Esophagus squamous epithelium (tissue), 5 donors: ENCODE results near the gene SLC4A3. TPM values are rescaled to one million over a fixed set of nuclear protein-coding genes. Genes with fewer than 3 reads are reported as not detected.

ENCODE experiments used
- DNase-seq: peaks from one replicate; lab custom pipeline; 2025; lab: John Stamatoyannopoulos, UW
- H3K27ac ChIP-seq, 4 donors: fragments of 200-600 bp; sonication (generic); one replicate each; pipeline ENCODE4 v1.5.1; 2016 to 2019; ENCODE audit warnings: mild to moderate bottlenecking in 1 of 4
- H3K27me3 ChIP-seq, 4 donors: fragments of 200-600 bp; sonication (generic); 1 replicate in 3 of 4; 2 replicates in 1 of 4; pipeline versions ENCODE4 v1.5.1 to v1.6.0; 2017 to 2021; ENCODE audit warnings: antibody characterized with exemption in 1 of 4
- H3K36me3 ChIP-seq, 3 donors: fragments of 200-600 bp; sonication (generic); one replicate each; pipeline ENCODE4 v1.5.1; 2016 to 2019
- H3K4me1 ChIP-seq, 3 donors: fragments of 200-600 bp; sonication (generic); one replicate each; pipeline ENCODE4 v1.5.1; 2017 to 2019
- H3K4me3 ChIP-seq, 4 donors: fragments of 200-600 bp; sonication (generic); 1 replicate in 3 of 4; 2 replicates in 1 of 4; pipeline ENCODE4 v1.5.1; 2016 to 2019; ENCODE audit warnings: mild to moderate bottlenecking in 2 of 4, moderate library complexity in 1 of 4
- H3K9me3 ChIP-seq, 3 donors: fragments of 200-600 bp; sonication (generic); one replicate each; pipeline ENCODE4 v1.5.1; 2016 to 2019
- POLR2A ChIP-seq, 4 donors: fragments of 450-650 bp; IDR thresholded peaks; one replicate each; pipeline ENCODE4 v1.6.1; 2017; ENCODE audit warnings: antibody characterized with exemption in 4 of 4, mild to moderate bottlenecking in 4 of 4, moderate library complexity in 3 of 4
- WGBS, 2 donors: methylation state at CpG; one replicate each; pipeline ENCODE4 v1.1.5; 2018; 5-methylcytosine and 5-hydroxymethylcytosine counted together
- intact Hi-C: fragments of 100-400 bp; cut with DNase I; formaldehyde crosslinking; loops from one replicate; pipeline ENCODE4 v1.15.0; 2022
- total RNA-seq, 4 donors: library from RNA; depleted of rRNA; stranded (reverse); fragments of >200 nt; gene quantifications; one replicate each; pipeline ENCODE4 v1.1.0, GENCODE V29; 2016
- TF ChIP-seq, protein P1 (sequence below), 6 experiments: fragments of 450-650 bp in 4 of 6; fragments of 200-600 bp in 2 of 6; sonication (generic) in 2 of 6; IDR thresholded peaks; one replicate each; pipeline ENCODE4 v1.5.1; 2016 to 2019; ENCODE audit warnings: antibody characterized with exemption in 6 of 6, mild to moderate bottlenecking in 4 of 6, moderate library complexity in 4 of 6
- donor health status: DM: yes; HTN: yes; CAD: no.

Gene SLC4A3
- total RNA-seq, 4 donors from 2014 or later: 1.1 to 4.0 (median 2.2) TPM

- no peaks in the 10 kb centered on the region for H3K9me3 ChIP-seq
- DNase-seq: no peak
- intact Hi-C loops: no loop called here
- TF ChIP-seq POLR2A (IDR thresholded peaks at IDR 0.05): no peak
- TF ChIP-seq, protein P1, sequence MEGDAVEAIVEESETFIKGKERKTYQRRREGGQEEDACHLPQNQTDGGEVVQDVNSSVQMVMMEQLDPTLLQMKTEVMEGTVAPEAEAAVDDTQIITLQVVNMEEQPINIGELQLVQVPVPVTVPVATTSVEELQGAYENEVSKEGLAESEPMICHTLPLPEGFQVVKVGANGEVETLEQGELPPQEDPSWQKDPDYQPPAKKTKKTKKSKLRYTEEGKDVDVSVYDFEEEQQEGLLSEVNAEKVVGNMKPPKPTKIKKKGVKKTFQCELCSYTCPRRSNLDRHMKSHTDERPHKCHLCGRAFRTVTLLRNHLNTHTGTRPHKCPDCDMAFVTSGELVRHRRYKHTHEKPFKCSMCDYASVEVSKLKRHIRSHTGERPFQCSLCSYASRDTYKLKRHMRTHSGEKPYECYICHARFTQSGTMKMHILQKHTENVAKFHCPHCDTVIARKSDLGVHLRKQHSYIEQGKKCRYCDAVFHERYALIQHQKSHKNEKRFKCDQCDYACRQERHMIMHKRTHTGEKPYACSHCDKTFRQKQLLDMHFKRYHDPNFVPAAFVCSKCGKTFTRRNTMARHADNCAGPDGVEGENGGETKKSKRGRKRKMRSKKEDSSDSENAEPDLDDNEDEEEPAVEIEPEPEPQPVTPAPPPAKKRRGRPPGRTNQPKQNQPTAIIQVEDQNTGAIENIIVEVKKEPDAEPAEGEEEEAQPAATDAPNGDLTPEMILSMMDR (IDR thresholded peaks at IDR 0.05): no peak
- no peak overlapping the region for H3K4me3 ChIP-seq
- peaks cover 3 to 41% (median 15%) of the 10 kb centered on the region in 3 donors for H3K4me1 ChIP-seq
- H3K27me3 ChIP-seq: peaks cover 0 to 12% (median 0%) of the 10 kb centered on the region in 4 donors
- WGBS, 2 donors: 54 to 68% methylated on average over 3 of the region's 3 CpGs
- H3K36me3 ChIP-seq: no peaks in the 10 kb centered on the region
- no peak overlapping the region for H3K27ac ChIP-seq
Measured at GRCh38 chr2:219687272-219687671, 59.8 kb downstream of the SLC4A3 start.

GRCh38 chr2:219687882-219688559, 60.6 kb downstream of the SLC4A3 start:
- DNase-seq: no peak
- peaks cover 0 to 12% (median 0%) of the 10 kb centered on the region in 4 donors for H3K27me3 ChIP-seq
- peaks cover 3 to 41% (median 15%) of the 10 kb centered on the region in 3 donors for H3K4me1 ChIP-seq
- no peaks in the 10 kb centered on the region for H3K9me3 ChIP-seq
- 57 to 70% methylated on average over 9 to 15 of the region's 19 CpGs for WGBS, 2 donors
- TF ChIP-seq, protein P1 (IDR thresholded peaks at IDR 0.05): no peak
- no peak for TF ChIP-seq POLR2A (IDR thresholded peaks at IDR 0.05)
- intact Hi-C loops: no loop called here
- H3K27ac ChIP-seq: peak overlapping the region in 2 of 4 donors; percentile 21 to 62
- no peaks in the 10 kb centered on the region for H3K36me3 ChIP-seq
- H3K4me3 ChIP-seq: no peak overlapping the region

DNA sequence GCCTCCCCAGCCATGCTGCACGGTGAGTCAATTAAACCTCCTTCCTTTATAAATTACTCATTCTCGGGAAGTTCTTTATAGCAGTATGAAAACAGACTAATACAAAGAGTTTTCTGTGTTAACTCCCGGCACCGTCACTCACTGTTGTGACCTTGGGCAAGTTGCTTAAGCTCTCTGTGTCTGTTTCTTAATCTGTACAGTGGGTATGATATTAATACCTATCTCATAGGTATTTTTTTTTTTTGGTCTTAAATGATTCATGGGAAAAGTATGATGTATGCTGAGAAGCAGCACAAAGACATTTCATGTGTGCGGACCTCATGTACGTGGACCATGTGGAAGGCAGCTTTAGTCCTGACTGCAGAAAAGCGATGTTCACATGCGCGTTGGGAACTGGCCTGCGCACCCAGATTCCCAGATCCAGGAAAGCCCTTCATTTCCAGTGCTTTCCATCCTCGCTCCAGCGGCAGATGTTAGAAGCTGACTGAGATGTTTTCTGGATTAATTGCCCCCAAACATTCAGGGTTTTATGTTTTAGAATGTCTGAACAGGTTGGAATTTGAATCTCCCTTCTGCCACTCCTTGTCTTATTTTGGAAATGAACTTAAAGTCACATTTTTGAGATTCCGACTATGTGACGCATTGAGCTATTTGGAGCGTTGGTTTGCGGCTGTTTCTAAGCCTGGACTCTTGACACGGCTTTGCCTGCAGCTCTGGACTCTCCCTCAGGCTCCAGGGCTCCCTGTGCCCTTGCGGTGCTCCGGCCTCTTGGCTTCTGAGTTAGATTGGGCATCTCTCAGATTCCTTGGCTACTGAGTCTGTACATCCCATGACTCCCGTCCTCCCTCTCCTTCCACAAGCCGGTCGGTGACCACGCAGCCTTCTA, 61.4 kb downstream of the SLC4A3 start:
- DNase-seq: no peak
- H3K27ac ChIP-seq: peak overlapping the region in 3 of 4 donors; percentile 37 to 62 (median 53)
- 38 to 58% methylated on average over 22 to 23 of the region's 23 CpGs for WGBS, 2 donors

GRCh38 chr2:219689676-219690628, 62.5 kb downstream of the SLC4A3 start:
- peaks cover 0 to 17% (median 0%) of the 10 kb centered on the region in 4 donors for H3K27me3 ChIP-seq
- no peak for TF ChIP-seq POLR2A (IDR thresholded peaks at IDR 0.05)
- TF ChIP-seq, protein P1 (IDR thresholded peaks at IDR 0.05): peak; percentile 61 to 88 (median 74)
- no peaks in the 10 kb centered on the region for H3K36me3 ChIP-seq
- no peak overlapping the region for H3K4me3 ChIP-seq
- intact Hi-C loops: no loop called here
- H3K4me1 ChIP-seq: peaks cover under 1 to 30% (median 11%) of the 10 kb centered on the region in 3 donors
- WGBS, 2 donors: 42 to 47% methylated on average over 10 to 15 of the region's 17 CpGs
- no peaks in the 10 kb centered on the region for H3K9me3 ChIP-seq
- peak overlapping the region in 1 of 4 donors; percentile 53 for H3K27ac ChIP-seq
- DNase-seq: no peak

More for the DNA sequence above, 61.4 kb downstream of the SLC4A3 start:
- no peak overlapping the region for H3K4me3 ChIP-seq
- intact Hi-C loops: no loop called here
- H3K9me3 ChIP-seq: no peaks in the 10 kb centered on the region
- peaks cover 0 to 17% (median 0%) of the 10 kb centered on the region in 4 donors for H3K27me3 ChIP-seq
- TF ChIP-seq, protein P1 (IDR thresholded peaks at IDR 0.05): no peak
- no peak for TF ChIP-seq POLR2A (IDR thresholded peaks at IDR 0.05)
- H3K4me1 ChIP-seq: peaks cover 3 to 41% (median 15%) of the 10 kb centered on the region in 3 donors
- no peaks in the 10 kb centered on the region for H3K36me3 ChIP-seq
